Measurements from ENCODE around the gene GAREM2. TPM values are rescaled to one million over a fixed set of nuclear protein-coding genes. Genes with fewer than 3 reads are reported as not detected.

GAREM2 gene
- 1 to 10 TPM; 3.6 to 6.5 TPM for total RNA-seq
- total RNA-seq: 1.6 to 3.4 reads per million in 2 donors

DNA sequence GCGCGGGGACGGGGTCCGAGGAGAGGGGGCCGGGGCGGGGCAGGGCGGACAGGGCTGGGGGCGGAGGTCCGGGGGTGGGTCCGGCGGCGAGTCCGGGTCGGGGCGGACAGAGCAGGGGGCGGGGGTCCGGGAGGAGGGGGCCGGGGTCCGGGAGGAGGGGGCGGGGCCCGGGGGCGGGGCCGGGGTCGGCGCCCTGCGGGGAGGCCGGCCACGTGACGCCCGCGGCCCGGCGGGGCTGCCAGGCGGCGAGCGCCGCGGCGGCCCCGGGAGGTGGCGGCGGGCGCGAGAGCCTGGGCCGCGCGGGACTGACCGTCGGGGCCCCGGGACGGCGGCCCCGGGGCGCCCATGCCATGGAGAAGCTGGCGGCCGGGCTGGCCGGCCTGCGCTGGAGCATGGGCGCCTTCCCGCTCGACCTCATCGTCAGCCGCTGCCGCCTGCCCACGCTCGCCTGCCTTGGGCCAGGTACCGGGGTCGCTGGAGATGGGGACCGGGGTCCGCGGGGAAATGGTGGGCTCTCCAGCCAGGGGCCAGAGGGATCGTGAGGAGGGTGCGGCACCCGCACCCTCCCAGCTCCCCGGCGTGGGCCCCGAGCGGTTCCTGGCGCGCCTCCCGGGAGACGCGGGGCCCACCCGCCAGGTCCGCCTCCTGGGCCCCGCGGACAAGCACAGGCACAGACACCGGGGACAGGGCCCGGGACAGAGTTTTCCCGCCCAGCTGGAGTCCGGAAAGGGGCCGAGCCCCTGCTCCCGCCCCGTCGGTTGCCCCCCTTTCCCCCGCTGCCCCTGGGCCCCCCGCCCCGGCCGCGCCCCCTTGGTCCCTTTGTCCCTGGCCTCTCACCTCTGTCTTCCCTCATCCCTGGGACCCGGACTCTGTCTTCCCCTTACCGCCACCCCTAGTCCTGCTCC lies at the start of gene GAREM2:
TSS of gene GAREM2 (plus strand) at position 218 of the 905 bp plus-strand sequence. CDS start at position 351, 133 bp downstream.
- H3K27ac Mint-ChIP-seq: peak within 1 kb of the TSS; percentile 32

DNA sequence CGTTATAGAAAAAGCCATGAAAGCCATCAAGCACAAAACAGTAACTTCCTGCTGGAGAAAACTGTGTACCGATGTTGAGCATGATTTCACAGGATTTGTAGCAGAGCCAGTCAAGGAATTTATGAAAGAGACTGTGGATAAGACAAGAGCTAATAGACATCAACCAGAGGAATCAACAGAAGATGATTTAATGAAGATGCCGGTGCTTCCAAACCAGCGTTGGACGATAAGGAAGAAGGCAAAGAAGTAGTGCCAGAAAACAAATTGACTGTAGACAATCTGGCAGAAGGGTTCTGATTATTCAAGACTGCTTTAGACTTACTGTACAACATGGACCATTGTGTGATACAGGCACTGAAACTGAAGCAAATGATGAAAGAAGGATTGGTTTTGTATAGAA lies 49.5 kb upstream of the GAREM2 start:
- ATAC-seq: no peak
- no peaks in the 10 kb centered on the region for H3K9me3 ChIP-seq (ENCODE audit: control insufficient read depth, low read length, poor library complexity, severe bottlenecking)
- DNase-seq: no peak
- H3K4me1 Mint-ChIP-seq: peaks cover 22% of the 10 kb centered on the region
- H3K27me3 Mint-ChIP-seq: no peaks in the 10 kb centered on the region
- H3K4me3 Mint-ChIP-seq: no peak overlapping the region
- H3K27ac Mint-ChIP-seq: peak overlapping the region; percentile 90
- H3K36me3 Mint-ChIP-seq (ENCODE audit: low read depth): no peaks in the 10 kb centered on the region

More for the DNA sequence above, at the start of gene GAREM2:
- peak; percentile 36 for ATAC-seq
- DNase-seq: no peak
- H3K4me1 Mint-ChIP-seq: peaks cover 13% of the 10 kb centered on the region
- peaks cover 37% of the 10 kb centered on the region for H3K27me3 Mint-ChIP-seq
- no peaks in the 10 kb centered on the region for H3K9me3 ChIP-seq (ENCODE audit: control insufficient read depth, low read length, poor library complexity, severe bottlenecking)
- H3K4me3 Mint-ChIP-seq: peak within 1 kb of the TSS; percentile 88
- no peaks in the 10 kb centered on the region for H3K36me3 Mint-ChIP-seq (ENCODE audit: low read depth)

GRCh38 chr2:26126074-26126473 lies 46.8 kb upstream of the GAREM2 start:
- Mint-ChIP-seq H3K4me1 (peaks cover 25% of the 10 kb centered on the region), H3K27ac (no peak overlapping the region), H3K27me3 (no peaks in the 10 kb centered on the region), H3K4me3 (no peak overlapping the region), H3K36me3 (ENCODE audit: low read depth) (peaks cover 4% of the 10 kb centered on the region)
- H3K9me3 ChIP-seq (ENCODE audit: control insufficient read depth, low read length, poor library complexity, severe bottlenecking): no peaks in the 10 kb centered on the region
- DNase-seq (no peak), ATAC-seq (no peak)

DNA sequence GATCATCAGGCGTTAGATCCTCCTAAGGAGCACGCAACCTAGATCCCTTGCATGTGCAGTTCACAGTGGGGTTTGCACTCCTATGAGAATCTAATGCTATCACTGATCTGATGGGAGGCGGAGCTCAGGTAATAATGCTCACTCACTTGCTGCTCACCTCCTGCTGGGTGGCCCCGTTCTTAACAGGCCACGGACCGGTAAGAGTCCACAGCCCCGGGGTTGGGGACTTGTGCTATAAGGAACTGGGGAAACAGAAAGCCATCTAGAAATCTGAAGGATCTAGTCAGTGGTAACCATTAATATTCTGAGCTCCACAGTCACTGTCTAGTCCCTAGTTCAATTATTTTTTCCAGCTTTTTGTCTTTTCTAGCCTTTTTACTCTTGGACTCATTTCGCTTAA lies 44.7 kb upstream of the GAREM2 start:
- Mint-ChIP-seq H3K4me3 (no peak overlapping the region), H3K36me3 (ENCODE audit: low read depth) (peaks cover 4% of the 10 kb centered on the region), H3K4me1 (peaks cover 12% of the 10 kb centered on the region), H3K27ac (no peak overlapping the region), H3K27me3 (no peaks in the 10 kb centered on the region)
- no peak for ATAC-seq
- no peaks in the 10 kb centered on the region for H3K9me3 ChIP-seq (ENCODE audit: control insufficient read depth, low read length, poor library complexity, severe bottlenecking)
- DNase-seq: no peak

- ATAC-seq: no peak
- no peaks in the 10 kb centered on the region for H3K9me3 ChIP-seq (ENCODE audit: control insufficient read depth, low read length, poor library complexity, severe bottlenecking)
- H3K27me3 Mint-ChIP-seq: no peaks in the 10 kb centered on the region
- H3K36me3 Mint-ChIP-seq (ENCODE audit: low read depth): peaks cover 4% of the 10 kb centered on the region
- H3K4me1 Mint-ChIP-seq: peaks cover 7% of the 10 kb centered on the region
- H3K27ac Mint-ChIP-seq: peak overlapping the region; percentile 68
- H3K4me3 Mint-ChIP-seq: no peak overlapping the region
- DNase-seq: no peak
These were observed 42.1 kb upstream of the GAREM2 start for GRCh38 chr2:26130763-26131162.

GRCh38 chr2:26136451-26136850 lies 36.4 kb upstream of the GAREM2 start:
- no peaks in the 10 kb centered on the region for H3K27me3 Mint-ChIP-seq
- no peak for ATAC-seq
- H3K4me1 Mint-ChIP-seq: peaks cover 8% of the 10 kb centered on the region
- no peak overlapping the region for H3K27ac Mint-ChIP-seq
- peaks cover 2% of the 10 kb centered on the region for H3K36me3 Mint-ChIP-seq (ENCODE audit: low read depth)
- DNase-seq: no peak
- no peaks in the 10 kb centered on the region for H3K9me3 ChIP-seq (ENCODE audit: control insufficient read depth, low read length, poor library complexity, severe bottlenecking)
- no peak overlapping the region for H3K4me3 Mint-ChIP-seq

- peak overlapping the region; percentile 26 for H3K4me3 Mint-ChIP-seq
- no peaks in the 10 kb centered on the region for H3K27me3 Mint-ChIP-seq
- no peaks in the 10 kb centered on the region for H3K9me3 ChIP-seq (ENCODE audit: control insufficient read depth, low read length, poor library complexity, severe bottlenecking)
- H3K36me3 Mint-ChIP-seq (ENCODE audit: low read depth): peaks cover 2% of the 10 kb centered on the region
- ATAC-seq: no peak
- peaks cover 8% of the 10 kb centered on the region for H3K4me1 Mint-ChIP-seq
- no peak overlapping the region for H3K27ac Mint-ChIP-seq
- DNase-seq: no peak
These were observed 33.4 kb upstream of the GAREM2 start for GRCh38 chr2:26139269-26140183.

DNA sequence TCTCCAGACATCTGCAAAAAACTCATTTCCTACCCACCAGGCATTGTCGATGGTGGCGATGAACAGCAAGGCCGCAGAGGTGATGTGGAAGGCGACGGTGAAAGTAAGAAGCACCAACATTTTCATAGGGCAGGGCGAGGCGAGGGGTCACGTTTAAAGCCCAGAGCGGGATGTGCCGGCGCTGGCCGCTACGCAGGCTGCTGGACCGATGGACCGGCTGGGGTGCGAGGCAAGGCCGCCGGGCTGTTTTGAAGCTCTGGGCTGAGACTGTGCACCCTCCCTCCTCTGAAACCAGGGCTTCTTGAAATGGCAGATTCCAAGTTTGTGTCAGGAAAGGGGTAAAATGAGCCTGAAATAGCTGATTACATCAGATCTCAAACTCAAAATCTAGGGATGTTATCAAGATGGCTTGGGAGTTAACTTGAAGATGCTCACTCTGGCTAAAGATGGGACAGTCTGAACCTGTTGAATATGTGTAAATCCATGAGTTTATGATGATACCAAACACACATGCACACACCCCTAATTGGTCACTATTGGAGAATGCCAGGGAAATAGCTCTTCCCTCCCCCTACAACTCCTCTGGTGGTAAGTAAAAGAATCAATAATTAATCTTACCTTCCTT lies 31.6 kb upstream of the GAREM2 start:
- no peaks in the 10 kb centered on the region for H3K27me3 Mint-ChIP-seq
- peaks cover 5% of the 10 kb centered on the region for H3K4me1 Mint-ChIP-seq
- no peak overlapping the region for H3K27ac Mint-ChIP-seq

GRCh38 chr2:26144031-26144430 lies 28.9 kb upstream of the GAREM2 start:
- Mint-ChIP-seq H3K4me3 (no peak overlapping the region), H3K36me3 (ENCODE audit: low read depth) (no peaks in the 10 kb centered on the region), H3K4me1 (peaks cover 4% of the 10 kb centered on the region), H3K27me3 (peaks cover 8% of the 10 kb centered on the region), H3K27ac (no peak overlapping the region)
- no peaks in the 10 kb centered on the region for H3K9me3 ChIP-seq (ENCODE audit: control insufficient read depth, low read length, poor library complexity, severe bottlenecking)
- DNase-seq (no peak), ATAC-seq (no peak)

More for the DNA sequence above, 31.6 kb upstream of the GAREM2 start:
- H3K4me3 Mint-ChIP-seq: no peak overlapping the region
- DNase-seq (no peak), ATAC-seq (no peak)
- H3K36me3 Mint-ChIP-seq (ENCODE audit: low read depth): no peaks in the 10 kb centered on the region
- no peaks in the 10 kb centered on the region for H3K9me3 ChIP-seq (ENCODE audit: control insufficient read depth, low read length, poor library complexity, severe bottlenecking)

GRCh38 chr2:26144953-26145680 lies 27.8 kb upstream of the GAREM2 start:
- DNase-seq (peak in 2 of 3 donors; percentile 32 to 48), ATAC-seq (peak; percentile 69)
- no peak overlapping the region for H3K27ac Mint-ChIP-seq
- peaks cover 1% of the 10 kb centered on the region for H3K36me3 Mint-ChIP-seq (ENCODE audit: low read depth)
- peaks cover 2% of the 10 kb centered on the region for H3K4me1 Mint-ChIP-seq
- peaks cover 19% of the 10 kb centered on the region for H3K27me3 Mint-ChIP-seq
- no peak overlapping the region for H3K4me3 Mint-ChIP-seq
- H3K9me3 ChIP-seq (ENCODE audit: control insufficient read depth, low read length, poor library complexity, severe bottlenecking): no peaks in the 10 kb centered on the region

- Mint-ChIP-seq H3K4me3 (no peak overlapping the region), H3K36me3 (ENCODE audit: low read depth) (peaks cover 6% of the 10 kb centered on the region), H3K27me3 (peaks cover 29% of the 10 kb centered on the region), H3K4me1 (peaks cover 2% of the 10 kb centered on the region), H3K27ac (no peak overlapping the region)
- ATAC-seq (no peak), DNase-seq (no peak)
- H3K9me3 ChIP-seq (ENCODE audit: control insufficient read depth, low read length, poor library complexity, severe bottlenecking): no peaks in the 10 kb centered on the region
These were observed 24.4 kb upstream of the GAREM2 start for GRCh38 chr2:26148501-26148900.

GRCh38 chr2:26150243-26150642 lies 22.6 kb upstream of the GAREM2 start:
- Mint-ChIP-seq H3K36me3 (ENCODE audit: low read depth) (peaks cover 6% of the 10 kb centered on the region), H3K4me1 (peaks cover under 1% of the 10 kb centered on the region), H3K27ac (peak overlapping the region; percentile 29), H3K4me3 (no peak overlapping the region), H3K27me3 (peaks cover 29% of the 10 kb centered on the region)
- no peaks in the 10 kb centered on the region for H3K9me3 ChIP-seq (ENCODE audit: control insufficient read depth, low read length, poor library complexity, severe bottlenecking)
- ATAC-seq (no peak), DNase-seq (no peak)

Measured in T-helper 17 cell (primary cell).